WERI-Rb-1 (cell line): ENCODE measurements around the gene RTEL1.

Experiments used
- DNase-seq: peaks from one replicate; pipeline ENCODE4 v3.0.0-alpha.2; 2020
- H3K27ac ChIP-seq: fragments of 250-450 bp; sonication (Bioruptor Pico); 2 replicates; pipeline ENCODE4 v1.5.1; 2020; ENCODE audit warnings: mild to moderate bottlenecking, moderate library complexity
- H3K27me3 ChIP-seq: fragments of 250-450 bp; sonication (Bioruptor Pico); 2 replicates; pipeline ENCODE4 v1.5.1; 2021; ENCODE audit warnings: mild to moderate bottlenecking, low read depth, moderate library complexity; ENCODE audit not compliant: insufficient read depth, severe bottlenecking
- H3K36me3 ChIP-seq: fragments of 250-450 bp; sonication (Bioruptor Pico); 2 replicates; pipeline ENCODE4 v1.5.1; 2020; ENCODE audit warnings: mild to moderate bottlenecking, moderate library complexity
- H3K4me3 ChIP-seq: 2 replicates; pipeline ENCODE4 v1.5.1; 2011; ENCODE audit warnings: low read depth, mild to moderate bottlenecking, control low read depth, low read length
- H3K9me3 ChIP-seq: fragments of 250-450 bp; sonication (Bioruptor Pico); 2 replicates; pipeline ENCODE4 v1.5.1; 2021; ENCODE audit warnings: mild to moderate bottlenecking, moderate library complexity; ENCODE audit not compliant: severe bottlenecking
- TF ChIP-seq, protein P1 (sequence below): IDR thresholded peaks from 2 replicates; pipeline ENCODE4 v1.5.1; 2011; ENCODE audit warnings: low read depth, mild to moderate bottlenecking, control low read depth, inconsistent platforms, low read length

Gene RTEL1

DNA sequence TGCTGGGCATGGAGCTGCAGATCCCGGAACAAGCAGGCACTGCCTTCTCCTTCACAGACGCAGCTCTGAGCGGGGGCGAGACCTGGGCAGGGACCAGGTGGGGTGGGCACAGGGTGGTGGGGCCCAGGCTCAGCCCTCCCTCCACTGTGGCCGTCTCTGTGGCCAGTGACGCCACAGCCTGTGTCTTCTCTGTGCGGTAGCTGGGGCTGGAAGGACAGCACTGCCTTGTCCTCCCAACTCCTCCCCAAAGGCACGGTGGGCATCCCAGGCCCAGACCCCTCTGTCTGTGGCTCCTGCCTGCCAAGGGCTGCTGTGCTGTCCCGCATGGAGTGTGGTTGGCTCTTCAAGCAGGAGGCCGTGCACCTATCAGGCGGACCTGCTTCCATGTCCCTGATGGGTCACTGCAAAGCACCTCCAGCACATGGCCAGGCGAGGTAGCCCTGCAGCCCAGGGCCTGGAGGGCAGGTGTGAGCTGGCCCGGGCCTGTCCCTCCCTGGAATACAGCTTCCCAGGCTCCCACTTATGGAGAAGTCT, 23.6 kb downstream of the RTEL1 start:
- Histone ChIP-seq H3K9me3 (no peaks in the 10 kb centered on the region), H3K27me3 (no peaks in the 10 kb centered on the region), H3K36me3 (peaks cover 18% of the 10 kb centered on the region), H3K4me3 (no peak overlapping the region), H3K27ac (no peak overlapping the region)
- TF ChIP-seq, protein P1, sequence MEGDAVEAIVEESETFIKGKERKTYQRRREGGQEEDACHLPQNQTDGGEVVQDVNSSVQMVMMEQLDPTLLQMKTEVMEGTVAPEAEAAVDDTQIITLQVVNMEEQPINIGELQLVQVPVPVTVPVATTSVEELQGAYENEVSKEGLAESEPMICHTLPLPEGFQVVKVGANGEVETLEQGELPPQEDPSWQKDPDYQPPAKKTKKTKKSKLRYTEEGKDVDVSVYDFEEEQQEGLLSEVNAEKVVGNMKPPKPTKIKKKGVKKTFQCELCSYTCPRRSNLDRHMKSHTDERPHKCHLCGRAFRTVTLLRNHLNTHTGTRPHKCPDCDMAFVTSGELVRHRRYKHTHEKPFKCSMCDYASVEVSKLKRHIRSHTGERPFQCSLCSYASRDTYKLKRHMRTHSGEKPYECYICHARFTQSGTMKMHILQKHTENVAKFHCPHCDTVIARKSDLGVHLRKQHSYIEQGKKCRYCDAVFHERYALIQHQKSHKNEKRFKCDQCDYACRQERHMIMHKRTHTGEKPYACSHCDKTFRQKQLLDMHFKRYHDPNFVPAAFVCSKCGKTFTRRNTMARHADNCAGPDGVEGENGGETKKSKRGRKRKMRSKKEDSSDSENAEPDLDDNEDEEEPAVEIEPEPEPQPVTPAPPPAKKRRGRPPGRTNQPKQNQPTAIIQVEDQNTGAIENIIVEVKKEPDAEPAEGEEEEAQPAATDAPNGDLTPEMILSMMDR, result no peak
- no peak for DNase-seq

DNA sequence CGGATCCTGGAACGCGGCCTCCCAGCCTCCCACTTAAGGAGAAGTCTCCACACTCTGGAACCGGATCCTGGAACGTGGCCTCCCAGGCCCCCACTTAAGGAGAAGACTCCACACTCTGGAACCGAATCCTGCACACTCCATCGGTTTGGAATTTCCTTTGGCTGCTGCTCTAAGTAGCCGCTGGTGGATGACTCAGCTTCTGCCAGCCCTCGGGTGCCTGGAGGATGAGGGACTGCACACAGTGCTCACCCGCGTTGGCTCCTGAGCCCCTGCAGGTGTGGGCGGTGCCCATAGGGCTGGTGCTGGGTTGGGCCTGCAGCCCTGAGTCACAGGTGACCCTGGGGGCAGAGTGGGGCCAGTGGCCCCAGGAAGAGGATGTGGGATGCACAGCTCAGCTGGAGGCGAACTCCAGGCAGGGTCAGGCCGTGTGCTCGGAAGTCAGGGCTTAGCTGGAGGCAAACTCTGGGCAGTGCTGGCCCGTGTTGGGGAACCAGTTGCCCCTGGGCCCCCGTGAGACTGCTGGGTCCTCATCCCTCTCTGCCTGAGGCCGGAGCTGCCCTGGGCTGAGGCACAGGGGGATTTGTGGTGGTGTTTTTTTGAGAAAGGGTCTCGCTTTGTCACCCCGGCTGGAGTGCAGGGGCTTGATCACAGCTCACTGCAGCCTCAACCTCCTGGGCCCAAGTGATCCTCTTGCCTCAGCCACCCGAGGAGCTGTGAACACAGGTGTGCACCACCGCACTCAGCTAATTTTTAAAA, 24.4 kb downstream of the RTEL1 start:
- TF ChIP-seq, protein P1, result no peak
- H3K36me3 ChIP-seq, result peaks cover 16% of the 10 kb centered on the region
- DNase-seq, result no peak
- H3K27me3 ChIP-seq, result no peaks in the 10 kb centered on the region
- H3K9me3 ChIP-seq, result no peaks in the 10 kb centered on the region
- H3K4me3 ChIP-seq, result no peak overlapping the region
- no peak overlapping the region for H3K27ac ChIP-seq

DNA sequence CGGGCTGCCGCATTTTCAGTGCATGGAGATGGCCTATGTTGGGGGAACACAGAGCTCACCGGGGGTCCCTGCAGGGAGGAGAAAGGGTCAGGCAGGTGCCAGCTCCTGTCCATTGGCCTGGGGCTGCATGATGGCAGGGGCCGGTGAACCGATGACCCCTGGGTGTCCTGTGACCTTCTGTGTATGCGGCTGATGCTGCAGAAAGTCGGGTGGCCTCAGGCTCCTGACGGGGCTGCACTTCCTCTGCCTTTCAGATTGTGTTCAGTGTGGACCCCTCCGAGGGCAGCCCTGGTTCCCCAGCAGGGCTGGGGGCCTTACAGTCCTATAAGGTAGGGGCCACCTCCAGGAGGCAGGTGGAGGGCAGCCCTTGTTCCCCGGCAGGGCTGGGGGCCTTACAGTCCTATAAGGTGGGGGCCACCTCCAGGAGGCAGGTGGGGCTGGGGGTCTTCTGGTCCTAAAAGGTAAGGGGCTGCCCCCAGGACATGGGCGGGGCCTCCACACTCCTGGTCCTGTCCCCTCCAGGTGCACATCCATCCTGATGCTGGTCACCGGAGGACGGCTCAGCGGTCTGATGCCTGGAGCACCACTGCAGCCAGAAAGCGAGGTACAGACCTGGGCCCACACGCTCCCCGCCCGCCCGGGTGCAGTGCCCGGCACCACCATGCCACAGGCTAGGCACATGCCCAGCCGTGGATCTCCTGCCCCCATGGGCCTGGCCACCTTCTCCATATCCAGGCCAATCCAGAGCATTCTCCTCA, 27.3 kb downstream of the RTEL1 start:
- Histone ChIP-seq H3K9me3 (no peaks in the 10 kb centered on the region), H3K27me3 (no peaks in the 10 kb centered on the region), H3K27ac (no peak overlapping the region), H3K4me3 (no peak overlapping the region), H3K36me3 (peaks cover 9% of the 10 kb centered on the region)
- DNase-seq, result no peak
- TF ChIP-seq, protein P1, result no peak

DNA sequence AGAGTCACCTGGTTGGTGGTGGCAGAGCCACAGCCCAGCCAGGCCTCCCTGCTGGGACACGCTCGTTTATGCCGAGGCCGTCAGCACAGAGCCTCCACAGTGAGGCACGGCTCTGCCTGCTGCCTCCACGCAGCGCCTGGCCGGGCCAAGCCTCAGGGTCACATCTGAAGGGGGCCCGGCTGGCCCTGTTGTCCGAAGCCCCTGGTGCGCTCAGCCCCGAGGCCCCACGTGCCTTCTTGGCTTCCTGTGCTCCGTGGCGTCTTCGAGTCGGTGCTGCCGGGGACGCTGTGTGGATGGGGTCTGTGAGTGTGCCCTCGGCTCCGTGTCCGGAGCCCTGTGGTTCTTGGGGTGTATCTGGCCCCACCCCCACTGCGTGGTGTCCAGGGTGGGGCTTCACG, 28.0 kb downstream of the RTEL1 start:
- DNase-seq, result no peak
- H3K9me3 ChIP-seq, result no peaks in the 10 kb centered on the region
- no peaks in the 10 kb centered on the region for H3K27me3 ChIP-seq
- no peak overlapping the region for H3K4me3 ChIP-seq
- H3K36me3 ChIP-seq, result peaks cover 7% of the 10 kb centered on the region
- no peak overlapping the region for H3K27ac ChIP-seq
- TF ChIP-seq, protein P1, result no peak

DNA sequence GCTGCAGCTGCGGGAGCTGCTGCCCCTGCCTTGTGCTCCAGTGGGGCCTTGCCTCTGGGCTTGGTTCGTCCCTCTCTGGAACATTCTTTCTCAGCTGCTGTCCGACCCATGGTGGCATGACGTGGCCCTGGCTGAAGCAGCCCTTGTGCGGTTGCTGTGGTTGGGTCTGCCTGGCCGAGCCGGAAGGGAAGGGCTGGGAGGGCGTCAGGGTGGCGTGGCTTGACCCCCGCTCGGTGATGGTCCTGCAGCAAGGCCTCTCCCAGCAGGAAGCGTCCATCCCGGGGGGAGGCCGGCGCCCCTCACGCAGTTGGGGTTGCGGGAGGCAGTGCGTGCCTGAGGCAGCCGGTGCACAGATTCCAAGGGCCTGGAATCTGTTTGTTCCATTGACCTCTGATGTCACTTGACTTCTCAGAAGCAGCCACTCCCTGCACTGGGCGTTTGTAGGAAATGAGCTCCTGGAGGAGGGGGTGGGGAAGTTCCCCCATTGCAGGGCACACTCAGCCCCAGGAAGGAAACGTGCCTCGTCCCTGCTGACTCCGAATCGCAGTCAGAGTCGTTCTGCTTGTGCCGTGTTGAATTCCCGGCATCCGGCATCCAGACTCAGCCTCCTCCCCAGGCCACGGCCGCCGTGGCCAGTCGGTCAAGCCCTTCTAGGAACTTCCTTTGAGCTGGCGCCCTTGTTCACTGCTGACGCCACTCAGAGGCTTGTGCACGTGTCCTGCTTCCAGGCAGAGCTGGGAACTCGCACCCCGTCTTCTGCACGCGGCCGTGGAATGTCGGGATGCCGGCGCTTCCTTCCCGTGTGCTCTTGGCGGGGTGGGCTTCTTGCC, 28.6 kb downstream of the RTEL1 start:
- H3K9me3 ChIP-seq, result no peaks in the 10 kb centered on the region
- TF ChIP-seq, protein P1, result no peak
- H3K4me3 ChIP-seq, result no peak overlapping the region
- no peak overlapping the region for H3K27ac ChIP-seq
- no peak for DNase-seq
- no peaks in the 10 kb centered on the region for H3K27me3 ChIP-seq
- peaks cover 7% of the 10 kb centered on the region for H3K36me3 ChIP-seq
